Lower leg skin (tissue), 3 donors: ENCODE data around the gene BHLHE40.

ENCODE experiments used
- CTCF ChIP-seq, 3 donors: fragments of 450-650 bp; IDR thresholded peaks; one replicate each; pipeline ENCODE4 v1.5.1; 2016; ENCODE audit warnings: antibody characterized with exemption in 3 of 3, mild to moderate bottlenecking in 3 of 3, moderate library complexity in 2 of 3
- POLR2A ChIP-seq, 2 donors: fragments of 450-650 bp; IDR thresholded peaks; one replicate each; pipeline ENCODE4 v1.6.1; 2016 to 2017; ENCODE audit warnings: antibody characterized with exemption in 2 of 2, mild to moderate bottlenecking in 1 of 2, moderate library complexity in 1 of 2

- TF ChIP-seq CTCF (IDR thresholded peaks at IDR 0.05) (no peak), POLR2A (IDR thresholded peaks at IDR 0.05) (no peak)
These were observed 16.3 kb downstream of the BHLHE40 start for GRCh38 chr3:4995500-4996053.
